ENCODE measurements around the gene YDJC. TPM values are rescaled to one million over a fixed set of nuclear protein-coding genes. Genes with fewer than 3 reads are reported as not detected.

The YDJC gene
- total and polyA plus RNA-seq, 2 of the 13 experiments (the other 11 are each of a cell fraction or from before 2014, with no cell fraction given), result 15.3 to 32.0 TPM

DNA sequence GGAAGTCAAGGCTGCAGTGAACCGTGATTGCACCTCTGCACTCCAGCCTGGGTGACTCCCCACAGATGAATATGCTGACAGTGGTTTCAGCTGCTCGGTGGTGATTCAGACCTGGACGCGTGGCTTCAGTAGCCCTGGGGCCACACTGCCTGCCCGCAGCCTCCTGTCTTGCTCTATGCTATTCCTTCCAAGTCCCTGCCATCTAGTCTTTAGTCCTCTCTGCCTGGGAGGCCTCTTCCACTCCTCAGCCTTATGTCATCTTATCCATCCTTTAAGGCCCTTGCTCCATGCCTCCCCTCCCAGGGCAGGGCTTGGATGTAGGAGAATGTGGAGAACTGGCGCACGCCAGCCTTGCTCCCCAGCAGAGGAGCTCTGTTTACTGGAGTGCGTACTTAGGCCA, 23.0 kb downstream of the YDJC start:
- Histone ChIP-seq H4K20me1 (ENCODE audit: insufficient read depth, low read length) (peaks cover 17% of the 10 kb centered on the region), H3K79me2 (ENCODE audit: insufficient read depth, low read length) (peaks cover 66% of the 10 kb centered on the region), H2AFZ (ENCODE audit: low read length) (no peak overlapping the region), H3K27ac (ENCODE audit: extremely low read length, insufficient read depth, low read length) (no peak overlapping the region), H3K9me3 (ENCODE audit: low read length) (no peaks in the 10 kb centered on the region), H3K27me3 (ENCODE audit: control insufficient read depth in 1 of 2, insufficient read depth in 2 of 2, low read length in 2 of 2) (no peaks in the 10 kb centered on the region), H3K4me3 (replicated peaks in 1 of 3; ENCODE audit: insufficient read depth in 1 of 3, low read depth in 2 of 3, low read length in 3 of 3) (no peak overlapping the region), H3K9ac (ENCODE audit: insufficient read depth, low read depth, low read length) (no peak overlapping the region), H3K4me1 (ENCODE audit: insufficient read depth, low read length) (no peaks in the 10 kb centered on the region), H3K36me3 (replicated peaks in 1 of 2; ENCODE audit: control insufficient read depth in 1 of 2, insufficient read depth in 2 of 2, low read length in 2 of 2) (peaks cover 11 to 46% of the 10 kb centered on the region in 2 experiments), H3K4me2 (ENCODE audit: low read depth, low read length) (no peak overlapping the region)
- TF ChIP-seq NONO (IDR thresholded peaks at IDR 0.05), result no peak
- no peak for TF ChIP-seq NONO (CRISPR knock-in tag; conservative IDR thresholded peaks at IDR 0.05)
- no peak for TF ChIP-seq RBAK (CRISPR knock-in tag; IDR thresholded peaks at IDR 0.05)
- no peak for TF ChIP-seq ZNF747 (CRISPR knock-in tag; IDR thresholded peaks at IDR 0.05; ENCODE audit: borderline replicate concordance)
- no peak for TF ChIP-seq PHB2 (IDR thresholded peaks at IDR 0.05; ENCODE audit: partially characterized antibody)
- no TSS peak for BruUV-seq (replicated peaks)
- intact Hi-C loops (cut with micrococcal nuclease; ENCODE audit: unreplicated experiment), result no loop called here
- WGBS (ENCODE audit: low lambda C conversion rate), result 90% methylated on average over 6 of the region's 8 CpGs
- POLR2A ChIA-PET, result interaction anchor here (0.6 kb wide), 1 partner anchor 39 kb away, joined by 3 read pairs; no protein-coding TSS in a partner anchor
- FAIRE-seq, result no peak
- ATAC-seq, result no peak; the same call in 2 of the 3 replicates
- no peak for DNase-seq (ENCODE audit: low spot score)
- CTCF ChIA-PET (ENCODE audit: low intra/inter-chr PET ratio, low total read pairs), result no interaction called here
- in situ Hi-C loops (cut with HindIII; ENCODE audit: extremely low pct_ligation_motif_present, low pct_unique_long_range_greater_than_20kb), result no loop called here

DNA sequence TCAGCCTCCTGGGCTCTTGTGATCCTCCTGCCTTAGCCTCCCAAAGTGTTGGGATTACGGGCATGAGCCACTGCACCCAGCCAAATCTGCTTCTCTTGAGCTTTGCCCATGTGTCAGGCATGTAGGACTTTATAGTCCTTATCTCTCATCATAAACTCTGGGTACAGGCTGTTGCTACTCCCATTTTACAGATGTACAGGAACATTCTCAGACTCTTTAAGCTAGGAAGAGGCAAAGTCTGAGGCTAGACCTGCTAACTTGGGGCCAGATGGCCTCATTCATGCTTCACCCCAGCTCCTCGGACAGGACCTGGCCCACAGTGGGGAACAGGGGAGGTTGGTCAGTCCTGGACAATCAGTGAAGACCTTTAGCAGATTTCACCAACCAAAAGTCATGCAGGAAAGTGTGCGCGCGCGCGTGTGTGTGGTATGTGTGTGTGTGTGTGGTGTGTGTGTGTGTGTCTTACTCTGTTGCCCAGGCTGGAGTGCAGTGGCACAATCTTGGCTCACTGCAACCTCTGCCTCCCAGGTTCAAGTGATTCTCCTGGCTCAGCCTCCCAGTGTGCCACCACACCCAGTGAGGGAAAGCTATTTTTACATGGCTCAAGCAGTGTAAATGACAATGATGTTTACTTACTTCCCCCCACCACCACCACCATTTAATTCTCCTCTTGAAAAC, 23.8 kb downstream of the YDJC start:
- Histone ChIP-seq H3K4me3 (replicated peaks in 1 of 3; ENCODE audit: insufficient read depth in 1 of 3, low read depth in 2 of 3, low read length in 3 of 3) (no peak overlapping the region), H4K20me1 (ENCODE audit: insufficient read depth, low read length) (peaks cover 17% of the 10 kb centered on the region), H3K27me3 (ENCODE audit: control insufficient read depth in 1 of 2, insufficient read depth in 2 of 2, low read length in 2 of 2) (no peaks in the 10 kb centered on the region), H3K79me2 (ENCODE audit: insufficient read depth, low read length) (peaks cover 70% of the 10 kb centered on the region), H3K27ac (ENCODE audit: extremely low read length, insufficient read depth, low read length) (no peak overlapping the region), H3K4me1 (ENCODE audit: insufficient read depth, low read length) (no peaks in the 10 kb centered on the region), H3K9me3 (ENCODE audit: low read length) (no peaks in the 10 kb centered on the region), H3K36me3 (replicated peaks in 1 of 2; ENCODE audit: control insufficient read depth in 1 of 2, insufficient read depth in 2 of 2, low read length in 2 of 2) (peaks cover 6 to 38% of the 10 kb centered on the region in 2 experiments; a peak in 4 of 5 replicates), H2AFZ (ENCODE audit: low read length) (no peak overlapping the region), H3K4me2 (ENCODE audit: low read depth, low read length) (no peak overlapping the region), H3K9ac (ENCODE audit: insufficient read depth, low read depth, low read length) (no peak overlapping the region)
- in situ Hi-C loops (cut with HindIII; ENCODE audit: extremely low pct_ligation_motif_present, low pct_unique_long_range_greater_than_20kb), result no loop called here
- FAIRE-seq (no peak), DNase-seq (ENCODE audit: low spot score) (no peak), ATAC-seq (no peak)
- TF ChIP-seq, protein P1, sequence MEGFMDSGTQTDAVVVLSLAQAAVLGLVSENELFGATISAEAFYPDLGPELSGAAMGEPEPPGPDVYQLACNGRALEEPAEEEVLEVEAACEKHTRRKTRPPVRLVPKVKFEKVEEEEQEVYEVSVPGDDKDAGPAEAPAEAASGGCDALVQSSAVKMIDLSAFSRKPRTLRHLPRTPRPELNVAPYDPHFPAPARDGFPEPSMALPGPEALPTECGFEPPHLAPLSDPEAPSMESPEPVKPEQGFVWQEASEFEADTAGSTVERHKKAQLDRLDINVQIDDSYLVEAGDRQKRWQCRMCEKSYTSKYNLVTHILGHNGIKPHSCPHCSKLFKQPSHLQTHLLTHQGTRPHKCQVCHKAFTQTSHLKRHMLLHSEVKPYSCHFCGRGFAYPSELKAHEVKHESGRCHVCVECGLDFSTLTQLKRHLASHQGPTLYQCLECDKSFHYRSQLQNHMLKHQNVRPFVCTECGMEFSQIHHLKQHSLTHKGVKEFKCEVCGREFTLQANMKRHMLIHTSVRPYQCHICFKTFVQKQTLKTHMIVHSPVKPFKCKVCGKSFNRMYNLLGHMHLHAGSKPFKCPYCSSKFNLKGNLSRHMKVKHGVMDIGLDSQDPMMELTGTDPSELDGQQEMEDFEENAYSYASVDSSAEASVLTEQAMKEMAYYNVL (CRISPR knock-in tag; IDR thresholded peaks at IDR 0.05; ENCODE audit: borderline replicate concordance), result no peak
- TF ChIP-seq ZNF850 (CRISPR knock-in tag; conservative IDR thresholded peaks at IDR 0.05), result no peak
- no peak for TF ChIP-seq JUN (CRISPR knock-in tag; IDR thresholded peaks at IDR 0.05)
- no peak for TF ChIP-seq ZBTB7A (CRISPR knock-in tag; IDR thresholded peaks at IDR 0.05)
- TF ChIP-seq CC2D1A (CRISPR knock-in tag; IDR thresholded peaks at IDR 0.05), result no peak
- TF ChIP-seq ZNF737 (CRISPR knock-in tag; IDR thresholded peaks at IDR 0.05; ENCODE audit: borderline replicate concordance), result no peak
- TF ChIP-seq, protein P2, sequence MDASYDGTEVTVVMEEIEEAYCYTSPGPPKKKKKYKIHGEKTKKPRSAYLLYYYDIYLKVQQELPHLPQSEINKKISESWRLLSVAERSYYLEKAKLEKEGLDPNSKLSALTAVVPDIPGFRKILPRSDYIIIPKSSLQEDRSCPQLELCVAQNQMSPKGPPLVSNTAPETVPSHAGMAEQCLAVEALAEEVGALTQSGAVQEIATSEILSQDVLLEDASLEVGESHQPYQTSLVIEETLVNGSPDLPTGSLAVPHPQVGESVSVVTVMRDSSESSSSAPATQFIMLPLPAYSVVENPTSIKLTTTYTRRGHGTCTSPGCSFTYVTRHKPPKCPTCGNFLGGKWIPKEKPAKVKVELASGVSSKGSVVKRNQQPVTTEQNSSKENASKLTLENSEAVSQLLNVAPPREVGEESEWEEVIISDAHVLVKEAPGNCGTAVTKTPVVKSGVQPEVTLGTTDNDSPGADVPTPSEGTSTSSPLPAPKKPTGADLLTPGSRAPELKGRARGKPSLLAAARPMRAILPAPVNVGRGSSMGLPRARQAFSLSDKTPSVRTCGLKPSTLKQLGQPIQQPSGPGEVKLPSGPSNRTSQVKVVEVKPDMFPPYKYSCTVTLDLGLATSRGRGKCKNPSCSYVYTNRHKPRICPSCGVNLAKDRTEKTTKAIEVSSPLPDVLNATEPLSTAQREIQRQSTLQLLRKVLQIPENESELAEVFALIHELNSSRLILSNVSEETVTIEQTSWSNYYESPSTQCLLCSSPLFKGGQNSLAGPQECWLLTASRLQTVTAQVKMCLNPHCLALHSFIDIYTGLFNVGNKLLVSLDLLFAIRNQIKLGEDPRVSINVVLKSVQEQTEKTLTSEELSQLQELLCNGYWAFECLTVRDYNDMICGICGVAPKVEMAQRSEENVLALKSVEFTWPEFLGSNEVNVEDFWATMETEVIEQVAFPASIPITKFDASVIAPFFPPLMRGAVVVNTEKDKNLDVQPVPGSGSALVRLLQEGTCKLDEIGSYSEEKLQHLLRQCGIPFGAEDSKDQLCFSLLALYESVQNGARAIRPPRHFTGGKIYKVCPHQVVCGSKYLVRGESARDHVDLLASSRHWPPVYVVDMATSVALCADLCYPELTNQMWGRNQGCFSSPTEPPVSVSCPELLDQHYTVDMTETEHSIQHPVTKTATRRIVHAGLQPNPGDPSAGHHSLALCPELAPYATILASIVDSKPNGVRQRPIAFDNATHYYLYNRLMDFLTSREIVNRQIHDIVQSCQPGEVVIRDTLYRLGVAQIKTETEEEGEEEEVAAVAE (CRISPR knock-in tag; IDR thresholded peaks at IDR 0.05; ENCODE audit: borderline replicate concordance), result no peak
- 94% methylated on average over 2 of the region's 7 CpGs for WGBS (ENCODE audit: low lambda C conversion rate)
- intact Hi-C loops (cut with micrococcal nuclease; ENCODE audit: unreplicated experiment), result no loop called here
- ChIA-PET POLR2A (interaction anchor here (0.6 to 0.8 kb wide), 2 partner anchors 11 to 39 kb away, joined by 3 read pairs; no protein-coding TSS in a partner anchor), CTCF (ENCODE audit: low intra/inter-chr PET ratio, low total read pairs) (no interaction called here)
- no TSS peak for BruUV-seq (replicated peaks)
